ENCODE measurements around the gene LAMB1.

- no peak for TF ChIP-seq CTCF (IDR thresholded peaks at IDR 0.05; ENCODE audit: low read length)
- no peak for TF ChIP-seq EZH2 (IDR thresholded peaks at IDR 0.05; ENCODE audit: borderline replicate concordance, low read length)
These were observed 31.9 kb downstream of the LAMB1 start for GRCh38 chr7:107971100-107971499.
